Gastroesophageal sphincter (tissue), 4 donors: ENCODE data around the gene CLDN2. TPM values are rescaled to one million over a fixed set of nuclear protein-coding genes. Genes with fewer than 3 reads are reported as not detected.

ENCODE experiments used
- ATAC-seq: fragments of 150-250 bp; one replicate; pipeline ENCODE4 v1.9.1; 2016; ENCODE audit warnings: mild to moderate bottlenecking, moderate library complexity
- H3K27ac ChIP-seq, 4 donors: fragments of 200-600 bp; sonication (generic) in 3 of 4; 1 replicate in 3 of 4; 2 replicates in 1 of 4; pipeline ENCODE4 v1.5.1; 2016 to 2019
- H3K27me3 ChIP-seq: fragments of 200-600 bp; sonication (generic); one replicate; pipeline ENCODE4 v1.5.1; 2019
- H3K36me3 ChIP-seq, 2 donors: fragments of 200-600 bp; sonication (generic); one replicate each; pipeline ENCODE4 v1.5.1; 2019; ENCODE audit warnings: control low read depth in 1 of 2
- H3K4me1 ChIP-seq, 3 donors: fragments of 200-600 bp; sonication (generic); 1 replicate in 2 of 3; 2 replicates in 1 of 3; pipeline ENCODE4 v1.5.1; 2016 to 2019; ENCODE audit warnings: control low read depth in 2 of 3
- H3K4me3 ChIP-seq, 2 donors: fragments of 200-600 bp; sonication (generic); one replicate each; pipeline ENCODE4 v1.5.1; 2019; ENCODE audit warnings: mild to moderate bottlenecking in 1 of 2, moderate library complexity in 1 of 2
- H3K9me3 ChIP-seq, 3 donors: fragments of 200-600 bp; sonication (generic); one replicate each; pipeline ENCODE4 v1.5.1; 2017 to 2019; ENCODE audit warnings: control low read depth in 2 of 3
- EP300 ChIP-seq: sonication (generic); formaldehyde crosslinking; IDR thresholded peaks from one replicate; pipeline ENCODE4 v1.6.1; 2017; ENCODE audit warnings: antibody characterized with exemption, mild to moderate bottlenecking
- POLR2A ChIP-seq, 2 donors: fragments of 450-650 bp; IDR thresholded peaks; one replicate each; pipeline ENCODE4 v1.6.1; 2017; ENCODE audit warnings: antibody characterized with exemption in 2 of 2, mild to moderate bottlenecking in 2 of 2, moderate library complexity in 1 of 2
- POLR2AphosphoS5 ChIP-seq: sonication (generic); formaldehyde crosslinking; IDR thresholded peaks from one replicate; pipeline ENCODE4 v1.6.1; 2017; ENCODE audit warnings: antibody characterized with exemption
- WGBS, 2 donors: methylation state at CpG; one replicate each; pipeline ENCODE4 v1.1.5; 2018; ENCODE audit warnings: low coverage in 1 of 2; 5-methylcytosine and 5-hydroxymethylcytosine counted together
- total RNA-seq, 4 donors: library from RNA; depleted of rRNA; stranded (reverse); fragments of >200 nt; gene quantifications; one replicate each; pipeline ENCODE4 v1.1.0, GENCODE V29; 2016
- TF ChIP-seq, protein P1 (sequence below), 4 experiments: fragments of 200-600 bp in 2 of 4; fragments of 450-650 bp in 2 of 4; sonication (generic) in 1 of 4; IDR thresholded peaks; one replicate each; pipeline ENCODE4 v1.5.1; 2017 to 2019; ENCODE audit warnings: antibody characterized with exemption in 4 of 4, mild to moderate bottlenecking in 2 of 4, moderate library complexity in 2 of 4

The CLDN2 gene
- total RNA-seq, 4 donors from 2014 or later = not detected

DNA sequence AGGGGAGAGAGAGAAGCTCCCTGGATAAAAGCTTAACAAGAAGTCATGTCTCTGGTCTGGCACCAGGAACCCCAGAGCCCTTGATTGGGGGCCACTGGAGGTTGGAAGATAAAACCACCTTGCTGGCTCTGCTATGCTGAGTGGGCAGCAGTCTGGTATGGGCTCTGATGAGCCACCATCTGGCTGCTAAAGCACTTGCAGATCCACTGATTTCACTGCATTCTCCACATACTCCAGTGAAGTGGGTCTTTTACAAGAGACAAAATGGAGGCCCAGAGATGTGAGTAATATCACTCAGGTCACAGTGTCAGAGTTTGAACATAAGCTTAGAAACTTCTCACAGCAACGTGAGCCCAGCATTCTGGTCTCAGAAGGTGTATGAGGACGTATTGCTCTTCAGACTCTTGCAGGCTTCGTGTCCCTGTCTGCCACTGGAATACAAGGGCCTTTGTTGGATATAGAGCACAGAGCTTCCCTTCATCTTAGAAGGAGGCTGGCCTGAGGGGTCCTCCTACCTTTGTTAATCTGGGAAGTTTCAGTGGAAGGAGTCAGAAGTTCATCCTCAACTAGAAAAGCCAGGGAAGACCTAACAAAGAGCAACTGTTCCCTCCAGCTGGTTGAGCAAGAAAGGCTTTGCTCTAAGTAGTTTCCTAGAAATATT, 11.8 kb downstream of the CLDN2 start:
- Histone ChIP-seq H3K36me3 (peaks cover 0 to 2% of the 10 kb centered on the region in 2 donors), H3K4me3 (no peak overlapping the region), H3K27ac (no peak overlapping the region), H3K4me1 (no peaks in the 10 kb centered on the region), H3K9me3 (no peaks in the 10 kb centered on the region), H3K27me3 (no peaks in the 10 kb centered on the region)
- no peak for TF ChIP-seq EP300
- no peak for TF ChIP-seq POLR2A (IDR thresholded peaks at IDR 0.05)
- TF ChIP-seq, protein P1, sequence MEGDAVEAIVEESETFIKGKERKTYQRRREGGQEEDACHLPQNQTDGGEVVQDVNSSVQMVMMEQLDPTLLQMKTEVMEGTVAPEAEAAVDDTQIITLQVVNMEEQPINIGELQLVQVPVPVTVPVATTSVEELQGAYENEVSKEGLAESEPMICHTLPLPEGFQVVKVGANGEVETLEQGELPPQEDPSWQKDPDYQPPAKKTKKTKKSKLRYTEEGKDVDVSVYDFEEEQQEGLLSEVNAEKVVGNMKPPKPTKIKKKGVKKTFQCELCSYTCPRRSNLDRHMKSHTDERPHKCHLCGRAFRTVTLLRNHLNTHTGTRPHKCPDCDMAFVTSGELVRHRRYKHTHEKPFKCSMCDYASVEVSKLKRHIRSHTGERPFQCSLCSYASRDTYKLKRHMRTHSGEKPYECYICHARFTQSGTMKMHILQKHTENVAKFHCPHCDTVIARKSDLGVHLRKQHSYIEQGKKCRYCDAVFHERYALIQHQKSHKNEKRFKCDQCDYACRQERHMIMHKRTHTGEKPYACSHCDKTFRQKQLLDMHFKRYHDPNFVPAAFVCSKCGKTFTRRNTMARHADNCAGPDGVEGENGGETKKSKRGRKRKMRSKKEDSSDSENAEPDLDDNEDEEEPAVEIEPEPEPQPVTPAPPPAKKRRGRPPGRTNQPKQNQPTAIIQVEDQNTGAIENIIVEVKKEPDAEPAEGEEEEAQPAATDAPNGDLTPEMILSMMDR (IDR thresholded peaks at IDR 0.05) = no peak
- no peak for TF ChIP-seq POLR2AphosphoS5
- 79% methylated on average over 3 of the region's 3 CpGs; no CpG with 5 or more reads in 1 of the 2 donors for WGBS, 2 donors
- no peak for ATAC-seq

DNA sequence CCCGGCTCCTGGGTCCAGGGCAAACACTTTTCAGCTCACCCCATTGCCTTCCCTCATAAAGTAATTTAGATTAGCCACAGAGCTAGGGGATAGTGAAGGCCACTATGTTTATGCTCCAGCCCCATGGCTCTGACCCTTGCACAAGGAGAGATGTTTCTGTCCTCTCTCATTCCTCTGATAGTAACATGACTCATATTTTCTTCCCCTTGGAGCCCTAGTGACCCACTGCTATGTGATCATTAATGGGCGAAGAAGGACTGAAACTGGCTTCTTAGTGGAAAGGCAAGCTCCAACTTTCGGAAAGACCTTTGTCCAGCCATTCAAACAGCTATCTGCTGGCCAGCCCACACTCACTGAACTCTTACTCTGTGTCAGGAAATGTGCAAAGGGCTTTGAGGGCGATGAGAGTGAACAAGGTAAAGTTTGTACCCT, 12.3 kb downstream of the CLDN2 start:
- 40% methylated on average over 1 of the region's 4 CpGs; no CpG with 5 or more reads in 1 of the 2 donors for WGBS, 2 donors
- Histone ChIP-seq H3K27me3 (no peaks in the 10 kb centered on the region), H3K4me1 (no peaks in the 10 kb centered on the region), H3K4me3 (no peak overlapping the region), H3K36me3 (peaks cover 0 to 2% of the 10 kb centered on the region in 2 donors), H3K27ac (no peak overlapping the region), H3K9me3 (no peaks in the 10 kb centered on the region)
- TF ChIP-seq POLR2AphosphoS5 = no peak
- TF ChIP-seq, protein P1 (IDR thresholded peaks at IDR 0.05) = no peak
- TF ChIP-seq POLR2A (IDR thresholded peaks at IDR 0.05) = no peak
- TF ChIP-seq EP300 = no peak
- no peak for ATAC-seq

DNA sequence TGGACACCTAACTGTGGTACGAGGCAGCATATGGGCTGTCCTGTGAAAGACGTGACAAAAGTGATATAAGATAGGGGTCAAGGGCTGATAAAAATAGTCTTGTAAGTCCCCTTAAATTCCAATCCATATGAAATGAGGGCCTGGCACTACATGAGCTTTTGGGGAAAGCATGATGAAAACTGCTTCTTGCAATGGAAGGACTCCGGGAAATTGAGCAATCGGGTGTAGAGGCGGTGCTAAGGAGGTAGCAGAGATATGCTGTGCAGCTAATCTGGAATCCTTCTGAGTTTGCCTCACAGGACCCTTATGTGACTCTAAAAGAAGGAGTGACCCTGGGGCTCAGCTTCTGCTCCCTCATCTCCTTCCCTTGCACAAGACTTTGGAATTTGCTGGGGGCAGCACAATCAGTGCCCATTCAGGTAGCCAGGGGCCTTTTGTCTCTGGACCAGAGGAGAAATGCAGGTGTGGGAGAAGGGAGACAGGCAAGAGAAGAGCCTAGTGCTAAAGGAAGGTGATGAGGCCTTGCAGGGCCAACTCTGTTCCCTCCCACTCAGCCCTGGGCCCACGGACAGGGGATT, 12.8 kb downstream of the CLDN2 start:
- TF ChIP-seq, protein P1 (IDR thresholded peaks at IDR 0.05) = no peak
- H3K36me3 ChIP-seq = peaks cover 0 to 8% of the 10 kb centered on the region in 2 donors
- no peaks in the 10 kb centered on the region for H3K4me1 ChIP-seq
- ATAC-seq = peak; percentile 37
- no peak overlapping the region for H3K4me3 ChIP-seq
- H3K27ac ChIP-seq = no peak overlapping the region
- H3K27me3 ChIP-seq = no peaks in the 10 kb centered on the region
- no peaks in the 10 kb centered on the region for H3K9me3 ChIP-seq
- 71 to 84% methylated on average over 4 of the region's 6 CpGs for WGBS, 2 donors

DNA sequence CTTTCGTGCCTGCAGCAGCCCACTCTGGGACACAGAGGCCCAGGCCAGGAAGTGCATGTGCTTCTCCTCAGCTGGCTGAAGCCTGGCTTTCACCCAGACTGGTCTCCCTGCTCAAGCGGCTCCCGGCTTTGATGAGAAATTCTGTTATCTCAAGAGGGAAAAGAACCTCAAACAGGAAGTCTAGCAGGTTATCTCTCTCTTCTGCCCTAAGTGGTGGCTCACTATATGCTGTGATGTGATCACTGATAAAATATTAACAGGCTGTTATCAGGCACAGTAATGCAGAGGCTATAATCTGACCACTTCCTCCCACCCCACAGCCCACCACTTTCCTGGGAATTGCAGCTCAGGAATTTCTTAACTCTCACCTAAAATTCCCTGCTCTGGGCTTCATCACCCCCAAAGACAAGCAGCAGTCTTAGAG, 13.3 kb downstream of the CLDN2 start:
- H3K27ac ChIP-seq = no peak overlapping the region
- TF ChIP-seq POLR2AphosphoS5 = no peak
- TF ChIP-seq, protein P1 (IDR thresholded peaks at IDR 0.05) = no peak
- TF ChIP-seq EP300 = no peak
- TF ChIP-seq POLR2A (IDR thresholded peaks at IDR 0.05) = no peak
- H3K9me3 ChIP-seq = no peaks in the 10 kb centered on the region
- no peak for ATAC-seq
- WGBS, 2 donors = no CpG with 5 or more reads among the region's 3 CpGs
- H3K4me1 ChIP-seq = no peaks in the 10 kb centered on the region
- H3K27me3 ChIP-seq = no peaks in the 10 kb centered on the region
- H3K4me3 ChIP-seq = no peak overlapping the region
- H3K36me3 ChIP-seq = peaks cover 0 to 8% of the 10 kb centered on the region in 2 donors

DNA sequence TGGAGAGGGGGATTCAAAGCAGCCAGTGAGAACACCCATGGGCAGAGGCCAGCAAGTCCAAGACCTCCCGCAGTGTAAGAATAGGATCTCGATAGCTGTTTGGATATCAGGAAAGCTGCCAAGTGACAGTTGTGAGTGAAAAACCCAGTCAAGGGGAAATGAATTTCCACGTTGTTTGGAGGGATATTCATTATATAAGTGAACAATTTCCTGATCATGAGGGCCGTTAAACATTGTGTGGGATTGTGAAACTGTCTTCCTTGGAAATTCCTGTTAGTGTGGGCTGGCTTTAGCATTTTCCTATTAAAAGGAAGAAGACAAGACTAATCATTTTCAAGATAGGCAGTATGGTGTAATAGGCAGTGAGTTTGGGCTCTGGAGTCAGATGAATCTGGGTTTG, 15.0 kb downstream of the CLDN2 start:
- ATAC-seq = no peak
- Histone ChIP-seq H3K4me3 (no peak overlapping the region), H3K9me3 (no peaks in the 10 kb centered on the region), H3K27ac (no peak overlapping the region), H3K27me3 (no peaks in the 10 kb centered on the region), H3K36me3 (peaks cover 0 to 14% of the 10 kb centered on the region in 2 donors), H3K4me1 (no peaks in the 10 kb centered on the region)
- no peak for TF ChIP-seq POLR2AphosphoS5
- TF ChIP-seq, protein P1 (IDR thresholded peaks at IDR 0.05) = no peak
- no peak for TF ChIP-seq POLR2A (IDR thresholded peaks at IDR 0.05)
- 32% methylated on average over 4 of the region's 4 CpGs; no CpG with 5 or more reads in 1 of the 2 donors for WGBS, 2 donors
